Measurements from ENCODE around the gene CDH4. TPM values are rescaled to one million over a fixed set of nuclear protein-coding genes. Genes with fewer than 3 reads are reported as not detected.

CDH4 gene
- total RNA-seq, 1 donor from 2014 or later = not detected

- Mint-ChIP-seq H3K27me3 (no peaks in the 10 kb centered on the region), H3K4me3 (no peak overlapping the region), H3K27ac (no peak overlapping the region), H3K36me3 (ENCODE audit: low read depth) (no peaks in the 10 kb centered on the region), H3K4me1 (no peaks in the 10 kb centered on the region), H3K9me3 (no peaks in the 10 kb centered on the region)
- ATAC-seq (ENCODE audit: low read depth) = no peak
- POLR2A ChIA-PET = no interaction called here
- no peak for DNase-seq
- TF ChIP-seq, protein P1, sequence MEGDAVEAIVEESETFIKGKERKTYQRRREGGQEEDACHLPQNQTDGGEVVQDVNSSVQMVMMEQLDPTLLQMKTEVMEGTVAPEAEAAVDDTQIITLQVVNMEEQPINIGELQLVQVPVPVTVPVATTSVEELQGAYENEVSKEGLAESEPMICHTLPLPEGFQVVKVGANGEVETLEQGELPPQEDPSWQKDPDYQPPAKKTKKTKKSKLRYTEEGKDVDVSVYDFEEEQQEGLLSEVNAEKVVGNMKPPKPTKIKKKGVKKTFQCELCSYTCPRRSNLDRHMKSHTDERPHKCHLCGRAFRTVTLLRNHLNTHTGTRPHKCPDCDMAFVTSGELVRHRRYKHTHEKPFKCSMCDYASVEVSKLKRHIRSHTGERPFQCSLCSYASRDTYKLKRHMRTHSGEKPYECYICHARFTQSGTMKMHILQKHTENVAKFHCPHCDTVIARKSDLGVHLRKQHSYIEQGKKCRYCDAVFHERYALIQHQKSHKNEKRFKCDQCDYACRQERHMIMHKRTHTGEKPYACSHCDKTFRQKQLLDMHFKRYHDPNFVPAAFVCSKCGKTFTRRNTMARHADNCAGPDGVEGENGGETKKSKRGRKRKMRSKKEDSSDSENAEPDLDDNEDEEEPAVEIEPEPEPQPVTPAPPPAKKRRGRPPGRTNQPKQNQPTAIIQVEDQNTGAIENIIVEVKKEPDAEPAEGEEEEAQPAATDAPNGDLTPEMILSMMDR (IDR thresholded peaks at IDR 0.05) = no peak
- CTCF ChIA-PET = no interaction called here
- intact Hi-C loops (cut with micrococcal nuclease) = no loop called here
These were observed 28.9 kb upstream of the CDH4 start for GRCh38 chr20:61223121-61223520.

- Mint-ChIP-seq H3K4me3 (no peak overlapping the region), H3K9me3 (no peaks in the 10 kb centered on the region), H3K36me3 (ENCODE audit: low read depth) (no peaks in the 10 kb centered on the region), H3K27me3 (no peaks in the 10 kb centered on the region), H3K4me1 (no peaks in the 10 kb centered on the region), H3K27ac (no peak overlapping the region)
- DNase-seq (no peak), ATAC-seq (ENCODE audit: low read depth) (no peak)
- ChIA-PET POLR2A (no interaction called here), CTCF (no interaction called here)
- TF ChIP-seq, protein P1 (IDR thresholded peaks at IDR 0.05) = no peak
- intact Hi-C loops (cut with micrococcal nuclease) = no loop called here
These were observed 21.9 kb upstream of the CDH4 start for GRCh38 chr20:61230166-61230565.

GRCh38 chr20:61233590-61233989 lies 18.5 kb upstream of the CDH4 start:
- Mint-ChIP-seq H3K27me3 (no peaks in the 10 kb centered on the region), H3K4me1 (no peaks in the 10 kb centered on the region), H3K27ac (no peak overlapping the region), H3K9me3 (no peaks in the 10 kb centered on the region), H3K4me3 (no peak overlapping the region), H3K36me3 (ENCODE audit: low read depth) (no peaks in the 10 kb centered on the region)
- no peak for ATAC-seq (ENCODE audit: low read depth)
- CTCF ChIA-PET = no interaction called here
- POLR2A ChIA-PET = no interaction called here
- no peak for DNase-seq
- TF ChIP-seq, protein P1 (IDR thresholded peaks at IDR 0.05) = no peak
- intact Hi-C loops (cut with micrococcal nuclease) = no loop called here

DNA sequence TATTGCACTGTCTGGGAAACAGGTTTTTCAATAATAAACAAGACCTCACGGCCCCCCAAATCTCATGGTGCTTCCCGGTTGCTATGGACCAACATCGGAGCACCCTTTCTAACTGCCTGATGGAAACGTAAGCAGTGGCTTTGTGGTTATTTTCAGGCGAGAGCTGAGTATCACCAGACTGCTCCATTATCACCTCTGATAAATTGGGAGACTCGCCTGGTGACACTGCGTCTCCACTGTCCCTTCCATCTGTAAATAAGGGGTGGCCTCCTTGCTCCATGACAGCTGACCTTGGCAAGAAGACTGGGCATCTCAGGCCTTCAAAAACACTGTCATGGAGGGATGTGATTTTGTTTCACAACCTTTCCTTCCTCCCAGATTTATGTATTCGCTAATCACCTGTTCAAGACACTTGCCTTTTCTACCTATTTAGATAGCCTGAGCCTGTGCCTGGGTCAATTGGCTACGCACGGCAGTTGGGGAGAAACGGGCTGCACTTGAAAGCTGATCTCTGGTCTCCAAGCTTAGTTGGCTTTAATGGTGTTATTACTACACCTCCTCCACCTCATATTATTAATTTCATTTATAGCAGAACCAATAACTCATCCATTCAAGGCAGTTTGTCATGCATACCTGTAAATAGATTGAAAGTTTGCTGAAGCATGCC lies 17.7 kb upstream of the CDH4 start:
- H3K27ac Mint-ChIP-seq = no peak overlapping the region
- ATAC-seq (ENCODE audit: low read depth) = no peak
- no peaks in the 10 kb centered on the region for H3K9me3 Mint-ChIP-seq
- no peak for DNase-seq
- H3K4me3 Mint-ChIP-seq = no peak overlapping the region
- no peaks in the 10 kb centered on the region for H3K27me3 Mint-ChIP-seq
- H3K4me1 Mint-ChIP-seq = no peaks in the 10 kb centered on the region
- intact Hi-C loops (cut with micrococcal nuclease) = no loop called here
- H3K36me3 Mint-ChIP-seq (ENCODE audit: low read depth) = no peaks in the 10 kb centered on the region
- TF ChIP-seq, protein P1 (IDR thresholded peaks at IDR 0.05) = no peak
- ChIA-PET CTCF (no interaction called here), POLR2A (no interaction called here)

DNA sequence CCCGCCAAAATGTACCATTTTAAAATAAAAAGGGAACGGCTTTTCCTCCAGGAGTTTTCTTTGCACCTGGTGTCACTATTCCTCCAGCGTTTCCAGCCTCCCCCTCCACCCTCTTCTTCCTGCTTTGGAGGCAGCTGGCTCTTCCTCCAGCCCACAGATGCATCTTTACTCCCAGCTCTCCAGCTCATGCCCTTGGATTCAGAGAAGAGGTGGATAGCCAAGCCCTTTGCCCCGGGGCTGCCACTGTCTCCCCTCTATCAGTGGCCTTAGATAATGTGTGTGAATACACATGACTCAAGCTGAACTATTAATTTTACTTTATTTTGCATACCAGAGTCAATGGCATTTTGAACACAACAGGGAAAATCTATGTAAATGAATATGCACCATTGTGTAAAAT lies 15.3 kb upstream of the CDH4 start:
- Mint-ChIP-seq H3K27ac (no peak overlapping the region), H3K9me3 (peaks cover 4% of the 10 kb centered on the region), H3K4me3 (no peak overlapping the region), H3K36me3 (ENCODE audit: low read depth) (no peaks in the 10 kb centered on the region), H3K4me1 (no peaks in the 10 kb centered on the region), H3K27me3 (no peaks in the 10 kb centered on the region)
- intact Hi-C loops (cut with micrococcal nuclease) = no loop called here
- POLR2A ChIA-PET = no interaction called here
- TF ChIP-seq, protein P1 (IDR thresholded peaks at IDR 0.05) = no peak
- CTCF ChIA-PET = no interaction called here
- ATAC-seq (ENCODE audit: low read depth) = no peak
- no peak for DNase-seq

Measured in activated B cell treated with CpG ODN at 0.5 μM for 24 hours (primary cell).